H1 (cell line): Measurements from ENCODE around the gene TXK. TPM values are rescaled to one million over a fixed set of nuclear protein-coding genes. Genes with fewer than 3 reads are reported as not detected.

Experiments
- CTCF ChIA-PET: fragments of 300-600 bp; sonication (Branson Sonifier 250); formaldehyde crosslinking; loops from one replicate; lab custom pipeline; 2021; ENCODE audit not compliant: partially characterized antibody; lab: Charles Lee
- POLR2A ChIA-PET: fragments of 300-600 bp; sonication (Branson Sonifier 250); formaldehyde crosslinking; loops from one replicate; lab custom pipeline; 2021; ENCODE audit warnings: inconsistent platforms; ENCODE audit not compliant: partially characterized antibody; lab: Charles Lee
- DNase-seq, 2 experiments: peaks; one replicate each; pipeline versions ENCODE4 v3.0.0 to v3.0.0-alpha.2; 2010 to 2022; ENCODE audit warnings: low spot score in 2 of 2, low read depth in 1 of 2, mixed read lengths in 1 of 2
- FAIRE-seq: peaks from 2 replicates; lab custom pipeline; 2011; peaks lifted over from hg19 to GRCh38; lab: Jason Lieb, UNC
- H2AFZ ChIP-seq: 2 replicates; pipeline ENCODE4 v1.8.1; 2012; ENCODE audit warnings: low read length, inconsistent platforms
- H2AK5ac ChIP-seq: 2 replicates; pipeline ENCODE4 v1.6.1; 2013; ENCODE audit warnings: low read depth, low read length
- H2BK120ac ChIP-seq: replicated peaks from 2 replicates; pipeline ENCODE3; 2013; ENCODE audit warnings: low read depth, low read length, inconsistent platforms
- H2BK12ac ChIP-seq: 2 replicates; pipeline ENCODE4 v1.6.1; 2013; ENCODE audit warnings: low read depth, low read length
- H2BK15ac ChIP-seq: 2 replicates; pipeline ENCODE4 v1.6.1; 2013; ENCODE audit warnings: low read length
- H2BK20ac ChIP-seq: 2 replicates; pipeline ENCODE4 v1.6.1; 2013; ENCODE audit warnings: low read length
- H2BK5ac ChIP-seq: 2 replicates; pipeline ENCODE4 v1.6.1; 2013; ENCODE audit warnings: low read depth, low read length
- H3K14ac ChIP-seq: 2 replicates; pipeline ENCODE4 v1.6.1; 2013; ENCODE audit warnings: inconsistent platforms; ENCODE audit not compliant: insufficient read length
- H3K18ac ChIP-seq: 2 replicates; pipeline ENCODE4 v1.6.1; 2013; ENCODE audit warnings: low read length; ENCODE audit errors: extremely low read depth
- H3K23ac ChIP-seq: 2 replicates; pipeline ENCODE4 v1.6.1; 2013; ENCODE audit warnings: inconsistent platforms; ENCODE audit not compliant: insufficient read length
- H3K23me2 ChIP-seq: 2 replicates; pipeline ENCODE4 v1.6.1; 2013; ENCODE audit warnings: low read depth, low read length
- H3K27ac ChIP-seq: 2 replicates; pipeline ENCODE4 v1.6.1; 2011; ENCODE audit warnings: low read depth, low read length, inconsistent platforms
- H3K27me3 ChIP-seq, 4 experiments: replicated peaks in 1 of 4; 1 replicate in 1 of 4; 2 replicates in 3 of 4; pipeline versions ENCODE4 v1.6.1 to v1.8.1; 2011 to 2013; ENCODE audit warnings: low read length in 3 of 4, mild to moderate bottlenecking in 3 of 4, inconsistent platforms in 2 of 4, mixed read lengths in 2 of 4, moderate library complexity in 1 of 4; ENCODE audit not compliant: control insufficient read depth in 3 of 4, insufficient read depth in 3 of 4; ENCODE audit errors: extremely low read depth in 1 of 4
- H3K36me3 ChIP-seq, 4 experiments: 2 replicates each; pipeline versions ENCODE4 v1.6.1 to v1.8.1; 2011 to 2013; ENCODE audit warnings: mild to moderate bottlenecking in 4 of 4, low read length in 3 of 4, moderate library complexity in 2 of 4, control low read depth in 1 of 4, inconsistent platforms in 1 of 4; ENCODE audit not compliant: insufficient read depth in 4 of 4, control insufficient read depth in 2 of 4
- H3K4ac ChIP-seq: replicated peaks from 2 replicates; pipeline ENCODE3; 2013; ENCODE audit warnings: low read length, low read depth, mixed read lengths, inconsistent platforms; ENCODE audit not compliant: insufficient read length
- H3K4me1 ChIP-seq, 4 experiments: replicated peaks in 1 of 4; 1 replicate in 1 of 4; 2 replicates in 3 of 4; pipeline versions ENCODE4 v1.6.1 to v1.8.1; 2011 to 2013; ENCODE audit warnings: low read length in 3 of 4, inconsistent platforms in 2 of 4, mixed read lengths in 1 of 4; ENCODE audit not compliant: insufficient read depth in 4 of 4, control insufficient read depth in 3 of 4
- H3K4me2 ChIP-seq, 2 experiments: 2 replicates each; pipeline versions ENCODE4 v1.6.1 to v1.8.1; 2011 to 2013; ENCODE audit warnings: low read depth in 2 of 2, low read length in 2 of 2, control low read depth in 1 of 2, inconsistent platforms in 1 of 2, mild to moderate bottlenecking in 1 of 2; ENCODE audit not compliant: insufficient read depth in 1 of 2
- H3K4me3 ChIP-seq, 4 experiments: fragments of 200-600, 300-600 bp in 1 of 4; sonication (generic), shearing (Covaris generic), sonication (Bioruptor Twin) in 1 of 4; 2 replicates each; pipeline versions ENCODE4 v1.5.1 to v1.8.1; 2011 to 2016; ENCODE audit warnings: low read length in 4 of 4, low read depth in 3 of 4, control low read depth in 2 of 4, inconsistent platforms in 2 of 4, mild to moderate bottlenecking in 2 of 4, mixed read lengths in 1 of 4, moderate library complexity in 1 of 4; ENCODE audit not compliant: insufficient read depth in 2 of 4; ENCODE audit errors: extremely low read depth in 1 of 4
- H3K56ac ChIP-seq: replicated peaks from 2 replicates; pipeline ENCODE3; 2013; ENCODE audit warnings: low read depth, mild to moderate bottlenecking, mixed read lengths, low read length, inconsistent platforms; ENCODE audit not compliant: insufficient read length
- H3K79me1 ChIP-seq: 2 replicates; pipeline ENCODE4 v1.6.1; 2013; ENCODE audit warnings: low read depth, low read length, control low read depth
- H3K79me2 ChIP-seq, 2 experiments: 2 replicates each; pipeline versions ENCODE4 v1.6.1 to v1.8.1; 2012 to 2013; ENCODE audit warnings: low read length in 2 of 2, mild to moderate bottlenecking in 2 of 2, inconsistent platforms in 1 of 2; ENCODE audit not compliant: insufficient read depth in 2 of 2, control insufficient read depth in 1 of 2
- H3K9ac ChIP-seq, 4 experiments: replicated peaks in 1 of 4; 1 replicate in 1 of 4; 2 replicates in 3 of 4; pipeline versions ENCODE4 v1.6.1 to v1.8.1; 2011 to 2013; ENCODE audit warnings: low read depth in 3 of 4, low read length in 3 of 4, control low read depth in 2 of 4, mild to moderate bottlenecking in 2 of 4, moderate library complexity in 2 of 4, inconsistent platforms in 1 of 4; ENCODE audit errors: extremely low read depth in 1 of 4
- H3K9me3 ChIP-seq, 2 experiments: 2 replicates each; pipeline versions ENCODE4 v1.6.1 to v1.8.1; 2012 to 2013; ENCODE audit warnings: mild to moderate bottlenecking in 2 of 2, moderate library complexity in 2 of 2, control low read depth in 1 of 2, inconsistent platforms in 1 of 2, low read depth in 1 of 2, low read length in 1 of 2, mixed read lengths in 1 of 2; ENCODE audit not compliant: insufficient read depth in 2 of 2
- H4K20me1 ChIP-seq, 2 experiments: replicated peaks in 1 of 2; 2 replicates each; pipeline versions ENCODE3 to v1.8.1; 2011 to 2013; ENCODE audit warnings: inconsistent platforms in 2 of 2, low read length in 2 of 2, mild to moderate bottlenecking in 1 of 2; ENCODE audit not compliant: insufficient read depth in 2 of 2, control insufficient read depth in 1 of 2
- H4K5ac ChIP-seq: 2 replicates; pipeline ENCODE4 v1.6.1; 2013; ENCODE audit warnings: low read length, low read depth, mixed read lengths, inconsistent platforms; ENCODE audit not compliant: insufficient read length
- H4K8ac ChIP-seq: 2 replicates; pipeline ENCODE4 v1.8.0; 2013; ENCODE audit warnings: mild to moderate bottlenecking, moderate library complexity, low read length, inconsistent platforms; ENCODE audit not compliant: insufficient read depth; ENCODE audit errors: extremely low read depth
- H4K91ac ChIP-seq: replicated peaks from 2 replicates; pipeline ENCODE3; 2013; ENCODE audit warnings: low read length, mixed read lengths, inconsistent platforms; ENCODE audit not compliant: insufficient read length
- FOSL1 ChIP-seq: IDR thresholded peaks from 2 replicates; pipeline ENCODE4 v1.6.1; 2011; ENCODE audit warnings: mild to moderate bottlenecking, low read depth, low read length, moderate library complexity; ENCODE audit not compliant: insufficient read depth
- POLR2A ChIP-seq, 2 experiments: IDR thresholded peaks; 1 replicate in 1 of 2; 2 replicates in 1 of 2; pipeline ENCODE4 v1.6.1; 2011; ENCODE audit warnings: low read depth in 2 of 2, low read length in 2 of 2, mild to moderate bottlenecking in 2 of 2; ENCODE audit errors: control extremely low read depth in 1 of 2
- RXRA ChIP-seq: IDR thresholded peaks from 2 replicates; pipeline ENCODE4 v1.6.1; 2011; ENCODE audit warnings: low read depth, mild to moderate bottlenecking, low read length, moderate library complexity; ENCODE audit not compliant: insufficient read depth
- TEAD4 ChIP-seq: IDR thresholded peaks from 2 replicates; pipeline ENCODE4 v1.6.1; 2012; ENCODE audit warnings: low read depth, low read length, inconsistent platforms, mixed read lengths
- WGBS, 2 experiments: shearing (Covaris generic) in 1 of 2; methylation state at CpG; one replicate each; pipeline versions ENCODE4 v1.1.6 to v1.1.7; 2013 to 2015; ENCODE audit warnings: low lambda C conversion rate in 2 of 2, mixed read lengths in 2 of 2, inconsistent platforms in 1 of 2, low coverage in 1 of 2, missing lambda C conversion rate in 1 of 2; ENCODE audit not compliant: insufficient replicate concordance in 2 of 2, insufficient coverage in 1 of 2, insufficient read length in 1 of 2; ENCODE audit errors: extremely low coverage in 1 of 2, missing lambda C conversion rate in 1 of 2; 5-methylcytosine and 5-hydroxymethylcytosine counted together
- polyA plus RNA-seq, 7 experiments: library from polyadenylated mRNA; depleted of rRNA in 3 of 7; stranded (reverse) in 5 of 7; unstranded in 2 of 7; fragments of >200 nt in 5 of 7; fragments of 200-250 nt in 2 of 7; gene quantifications; 1 replicate in 5 of 7; 2 replicates in 1 of 7; 4 replicates in 1 of 7; pipeline versions ENCODE4 v1.2.1 to v1.2.3, GENCODE V29; 2011 to 2013; ENCODE audit warnings: missing spikeins in 2 of 7, mixed read lengths in 2 of 7
- total RNA-seq: library from RNA; stranded (reverse); fragmentation: NEBNext Ultra II Directional; extraction: Animal tissue kit (Norgen Biotek cat#: 25700); gene quantifications from 2 replicates; pipeline ENCODE4 v1.2.1, GENCODE V29; 2021

TXK gene
- total and polyA plus RNA-seq, 2 of the 8 experiments (the other 6 are each of a cell fraction or from before 2014, with no cell fraction given), result not detected

- Histone ChIP-seq H3K4me1 (peaks cover 0 to 11% (median 7%) of the 10 kb centered on the region in 4 experiments; a peak in 5 of 7 replicates), H4K8ac (no peak overlapping the region), H2BK5ac (no peak overlapping the region), H3K36me3 (no peaks in the 10 kb centered on the region), H3K23me2 (no peaks in the 10 kb centered on the region), H3K79me1 (no peaks in the 10 kb centered on the region), H3K27ac (no peak overlapping the region), H4K91ac (no peak overlapping the region), H2BK12ac (no peak overlapping the region), H2AFZ (0 out of 2 replicates have a peak overlapping the region, but pooled peaks have one; percentile 0), H3K9me3 (no peaks in the 10 kb centered on the region), H3K4me3 (no peak overlapping the region), H2BK20ac (no peak overlapping the region), H3K79me2 (no peaks in the 10 kb centered on the region), H3K4ac (no peak overlapping the region), H3K4me2 (no peak overlapping the region), H3K56ac (no peak overlapping the region), H4K20me1 (no peaks in the 10 kb centered on the region), H4K5ac (no peak overlapping the region), H3K9ac (no peak overlapping the region), H3K23ac (no peak overlapping the region), H2BK15ac (no peak overlapping the region), H3K27me3 (no peaks in the 10 kb centered on the region), H2BK120ac (no peak overlapping the region), H2AK5ac (no peak overlapping the region), H3K14ac (no peak overlapping the region), H3K18ac (no peak overlapping the region)
- CTCF ChIA-PET, result interaction anchor here (0.8 to 1.3 kb wide), 2 partner anchors 10 to 202 kb away, joined by 3 read pairs; no protein-coding TSS in a partner anchor
- FAIRE-seq (no peak), DNase-seq (no peak)
- WGBS, 2 experiments, result 77% methylated on average over 2 of the region's 2 CpGs; no CpG with 5 or more reads in 1 of the 2 experiments
- no peak for TF ChIP-seq RXRA
- TF ChIP-seq POLR2A (IDR thresholded peaks at IDR 0.05; ENCODE audit: control extremely low read depth in 1 of 2, low read depth in 2 of 2, low read length in 2 of 2), result no peak
- TF ChIP-seq TEAD4, result no peak
- TF ChIP-seq FOSL1, result no peak
- POLR2A ChIA-PET, result no interaction called here
Measured at GRCh38 chr4:48124870-48125269, 9.2 kb downstream of the TXK start.
